ENCODE measurements around the gene KLK12.

GRCh38 chr19:51060973-51061372 is 26.2 kb upstream of the KLK12 start:
- TF ChIP-seq EP300 (IDR thresholded peaks at IDR 0.05) (no peak), CTCF (IDR thresholded peaks at IDR 0.05) (no peak), POLR2A (IDR thresholded peaks at IDR 0.05) (no peak), POLR2AphosphoS5 (IDR thresholded peaks at IDR 0.05) (no peak)

All from upper lobe of left lung (tissue), 4 donors.